ENCODE data around the gene ARMC2. TPM values are rescaled to one million over a fixed set of nuclear protein-coding genes. Genes with fewer than 3 reads are reported as not detected.
A peak's percentile ranks its signal among the peaks of the same experiment; 100 is the strongest.

Gene ARMC2, protein sequence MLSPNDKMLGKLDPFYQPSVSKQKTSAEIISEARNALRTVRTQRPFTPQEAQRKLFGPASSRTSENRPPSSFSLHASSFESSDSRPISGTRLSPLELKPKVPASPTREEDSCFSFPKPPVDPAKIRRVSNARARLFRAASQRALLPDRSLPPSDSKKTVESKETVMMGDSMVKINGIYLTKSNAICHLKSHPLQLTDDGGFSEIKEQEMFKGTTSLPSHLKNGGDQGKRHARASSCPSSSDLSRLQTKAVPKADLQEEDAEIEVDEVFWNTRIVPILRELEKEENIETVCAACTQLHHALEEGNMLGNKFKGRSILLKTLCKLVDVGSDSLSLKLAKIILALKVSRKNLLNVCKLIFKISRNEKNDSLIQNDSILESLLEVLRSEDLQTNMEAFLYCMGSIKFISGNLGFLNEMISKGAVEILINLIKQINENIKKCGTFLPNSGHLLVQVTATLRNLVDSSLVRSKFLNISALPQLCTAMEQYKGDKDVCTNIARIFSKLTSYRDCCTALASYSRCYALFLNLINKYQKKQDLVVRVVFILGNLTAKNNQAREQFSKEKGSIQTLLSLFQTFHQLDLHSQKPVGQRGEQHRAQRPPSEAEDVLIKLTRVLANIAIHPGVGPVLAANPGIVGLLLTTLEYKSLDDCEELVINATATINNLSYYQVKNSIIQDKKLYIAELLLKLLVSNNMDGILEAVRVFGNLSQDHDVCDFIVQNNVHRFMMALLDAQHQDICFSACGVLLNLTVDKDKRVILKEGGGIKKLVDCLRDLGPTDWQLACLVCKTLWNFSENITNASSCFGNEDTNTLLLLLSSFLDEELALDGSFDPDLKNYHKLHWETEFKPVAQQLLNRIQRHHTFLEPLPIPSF
- 10 to 100 TPM; 12.6 to 16.2 (median 14.0) TPM for total RNA-seq
- 3.7 TPM for polyA plus RNA-seq
- long read RNA-seq, donor 1, partial matches to known transcripts, result 1 of 6 reads
- long read RNA-seq, donor 1, other reads (novel, unspliced or antisense), result 5 of 6 reads
- long read RNA-seq, donor 2, partial matches to known transcripts, result 0 of 3 reads
- long read RNA-seq, donor 2, other reads (novel, unspliced or antisense), result 3 of 3 reads
- long read RNA-seq, donor 3, partial matches to known transcripts, result 6 of 11 reads
- long read RNA-seq, donor 3, other reads (novel, unspliced or antisense), result 5 of 11 reads
- long read RNA-seq, donor 4, partial matches to known transcripts, result 1 of 3 reads
- long read RNA-seq, donor 4, other reads (novel, unspliced or antisense), result 2 of 3 reads

DNA sequence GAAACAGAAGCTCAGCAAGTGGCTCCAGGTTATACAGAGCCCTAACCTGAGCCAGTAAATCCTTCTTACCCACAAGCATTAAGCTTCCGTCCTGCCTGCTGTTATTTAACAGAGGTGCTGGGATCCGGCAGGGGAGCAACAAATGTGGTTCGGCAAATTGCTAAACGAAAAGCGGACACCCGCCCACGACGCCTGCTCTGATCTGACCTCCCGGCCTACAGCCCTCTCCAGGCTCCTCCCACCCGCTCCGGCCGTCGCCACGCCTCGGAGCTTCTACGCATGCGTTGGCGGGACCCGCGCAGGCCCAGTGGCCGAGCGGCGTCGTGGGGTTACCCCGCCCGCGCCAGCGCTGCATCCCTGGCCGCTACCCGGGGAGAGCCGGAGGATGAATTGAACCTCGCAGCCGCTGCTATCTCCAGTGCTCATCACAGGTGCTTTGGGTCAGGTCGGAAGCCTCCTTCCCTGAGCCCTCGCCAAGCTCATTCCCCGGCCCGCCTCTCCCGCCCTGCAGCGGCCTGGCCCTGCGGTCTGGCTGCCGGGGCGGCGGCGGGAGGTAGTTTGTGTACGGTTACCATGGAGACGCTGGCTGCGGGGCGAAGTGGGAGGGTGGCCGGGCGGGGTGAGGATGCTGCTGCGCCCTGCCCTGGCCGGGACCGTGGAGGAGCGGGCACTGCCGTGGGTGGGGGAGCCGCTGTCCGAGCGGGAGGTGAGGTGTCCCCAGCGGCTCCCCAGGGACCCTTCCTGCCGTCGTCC, at the start of gene ARMC2:
Gene ARMC2 (plus strand): TSS at position 307 of the 753 bp plus-strand sequence. CDS start 5,846 bp downstream, outside the sequence.
- DNase-seq, result peak; percentile 93 to 98 (median 97)
- intact Hi-C loops (cut with DNase I), result no loop called here
- WGBS, result under 1% methylated on average over 61 of the region's 61 CpGs
- H3K27me3 ChIP-seq (ENCODE audit: control insufficient read depth, insufficient read depth), result no peaks in the 10 kb centered on the region
- no peaks in the 10 kb centered on the region for H3K9me3 ChIP-seq (ENCODE audit: control insufficient read depth, low read length)
- peak within 1 kb of the TSS; percentile 76 for H3K27ac ChIP-seq (ENCODE audit: low read length)
- peak; percentile 99 for ATAC-seq
- peak within 1 kb of the TSS; percentile 50 for H3K4me3 ChIP-seq (ENCODE audit: low read length)
- H3K4me1 ChIP-seq (ENCODE audit: control insufficient read depth, insufficient read depth, low read length), result peaks cover 5% of the 10 kb centered on the region

DNA sequence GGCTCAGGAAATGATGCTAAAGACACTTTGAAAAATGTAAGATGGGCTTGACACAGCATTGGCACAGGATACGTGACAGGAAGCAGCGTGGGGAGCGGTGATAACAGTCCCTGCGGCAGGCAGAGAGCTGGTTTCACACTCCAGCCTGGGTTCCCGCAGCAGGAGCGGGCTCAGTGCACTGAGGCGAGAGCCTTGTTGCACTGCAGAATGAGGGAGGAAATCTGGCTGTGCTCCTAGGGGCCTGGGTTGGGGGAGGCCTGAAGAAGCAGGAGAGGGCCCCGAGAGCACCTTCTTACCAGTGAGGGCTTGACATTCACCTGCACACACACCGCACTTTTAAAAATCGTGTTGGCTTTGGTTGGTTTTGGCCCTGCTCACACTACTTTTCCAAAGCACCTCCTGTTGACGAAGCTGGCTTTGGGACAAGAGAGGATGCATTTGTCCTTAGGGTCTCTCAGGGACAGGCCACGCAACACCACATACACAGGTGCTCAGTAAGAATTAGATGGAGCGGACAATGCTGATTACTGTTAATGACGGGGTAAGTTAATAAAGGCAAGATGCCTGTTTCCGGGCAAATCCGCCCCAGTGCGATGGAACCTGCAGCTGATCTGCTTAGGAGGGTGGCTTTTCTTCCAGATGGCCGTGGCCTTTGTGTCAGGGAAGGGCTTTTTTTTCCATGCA, 49.4 kb upstream of the ARMC2 start:
- DNase-seq (peak; percentile 35 to 73 (median 69)), ATAC-seq (peak; percentile 83 to 87)
- no peaks in the 10 kb centered on the region for H3K9me3 ChIP-seq (ENCODE audit: control insufficient read depth, low read length)
- intact Hi-C loops (cut with DNase I), result no loop called here
- H3K4me1 ChIP-seq (ENCODE audit: control insufficient read depth, insufficient read depth, low read length), result peaks cover 8% of the 10 kb centered on the region
- 50% methylated on average over 18 of the region's 18 CpGs for WGBS
- no peak overlapping the region for H3K27ac ChIP-seq (ENCODE audit: low read length)
- no peak overlapping the region for H3K4me3 ChIP-seq (ENCODE audit: low read length)
- H3K27me3 ChIP-seq (ENCODE audit: control insufficient read depth, insufficient read depth), result no peaks in the 10 kb centered on the region

DNA sequence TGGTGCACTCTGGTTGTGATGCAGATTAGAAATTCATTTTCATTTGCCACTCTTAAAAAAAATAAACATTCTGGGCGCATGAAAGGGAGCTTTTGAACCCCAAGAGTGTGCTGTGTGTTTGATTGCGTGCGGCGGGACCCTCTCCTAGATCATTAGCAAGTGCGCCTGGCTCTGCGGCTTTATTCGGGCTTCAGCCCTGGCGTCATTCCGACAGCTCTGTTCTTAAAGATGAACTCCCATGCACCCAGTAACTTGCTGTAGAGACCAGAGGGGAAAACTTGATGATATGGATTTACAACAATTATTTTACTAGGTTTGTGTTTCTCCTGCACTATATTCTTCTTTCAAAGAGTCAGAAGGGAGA, 48.9 kb upstream of the ARMC2 start:
- Histone ChIP-seq H3K9me3 (ENCODE audit: control insufficient read depth, low read length) (no peaks in the 10 kb centered on the region), H3K27me3 (ENCODE audit: control insufficient read depth, insufficient read depth) (no peaks in the 10 kb centered on the region), H3K4me3 (ENCODE audit: low read length) (no peak overlapping the region), H3K4me1 (ENCODE audit: control insufficient read depth, insufficient read depth, low read length) (peaks cover 8% of the 10 kb centered on the region), H3K27ac (ENCODE audit: low read length) (no peak overlapping the region)
- WGBS, result 97% methylated on average over 9 of the region's 9 CpGs
- intact Hi-C loops (cut with DNase I), result no loop called here
- ATAC-seq (no peak), DNase-seq (no peak)

DNA sequence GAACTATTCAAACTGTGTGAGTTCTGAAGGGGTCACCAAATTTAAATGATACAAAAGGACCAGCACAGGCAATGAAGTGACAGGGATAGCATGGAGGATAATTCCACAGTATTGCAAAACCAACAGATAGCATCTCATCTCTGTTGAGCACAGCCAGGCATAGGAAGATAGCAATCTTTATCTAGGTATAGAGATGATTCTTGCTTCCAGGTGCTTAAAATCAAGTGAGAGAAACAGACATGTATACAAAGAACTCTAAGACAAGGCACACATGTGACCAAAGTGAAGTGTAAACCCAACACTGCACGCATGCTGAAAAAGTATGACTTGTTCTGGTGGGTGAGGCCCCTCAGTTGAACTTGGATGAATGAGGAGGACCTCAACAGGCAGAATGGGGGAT, 48.4 kb upstream of the ARMC2 start:
- H3K27ac ChIP-seq (ENCODE audit: low read length), result no peak overlapping the region
- H3K4me1 ChIP-seq (ENCODE audit: control insufficient read depth, insufficient read depth, low read length), result peaks cover 8% of the 10 kb centered on the region
- ATAC-seq (no peak), DNase-seq (no peak)
- H3K9me3 ChIP-seq (ENCODE audit: control insufficient read depth, low read length), result no peaks in the 10 kb centered on the region
- WGBS, result 96% methylated on average over 1 of the region's 1 CpG
- H3K4me3 ChIP-seq (ENCODE audit: low read length), result no peak overlapping the region
- no peaks in the 10 kb centered on the region for H3K27me3 ChIP-seq (ENCODE audit: control insufficient read depth, insufficient read depth)
- intact Hi-C loops (cut with DNase I), result no loop called here

DNA sequence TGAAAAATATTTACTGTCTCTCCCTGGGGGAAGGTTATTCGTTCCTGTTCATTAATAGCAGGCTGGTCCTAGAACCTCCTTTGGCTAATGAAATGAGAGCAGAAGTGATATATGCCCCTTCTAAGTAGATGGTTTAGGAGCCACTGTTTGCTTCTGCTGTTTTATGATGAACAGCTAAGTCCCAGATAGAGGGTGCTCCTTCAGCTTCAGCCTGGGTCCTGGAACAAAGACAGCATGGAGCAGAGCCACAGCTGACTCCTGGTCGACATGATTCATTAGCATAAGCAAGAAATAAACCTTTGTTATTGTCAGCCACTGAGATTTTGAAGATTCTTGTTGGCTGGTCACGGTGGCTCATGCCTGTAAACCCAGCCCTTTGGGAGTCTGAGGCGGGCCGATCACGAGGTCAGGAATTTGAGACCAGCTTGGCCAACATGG, 47.8 kb upstream of the ARMC2 start:
- peaks cover 8% of the 10 kb centered on the region for H3K4me1 ChIP-seq (ENCODE audit: control insufficient read depth, insufficient read depth, low read length)
- H3K9me3 ChIP-seq (ENCODE audit: control insufficient read depth, low read length), result no peaks in the 10 kb centered on the region
- H3K4me3 ChIP-seq (ENCODE audit: low read length), result no peak overlapping the region
- ATAC-seq, result peak in 1 of 2 donors; percentile 38
- no peak overlapping the region for H3K27ac ChIP-seq (ENCODE audit: low read length)
- WGBS, result 70% methylated on average over 6 of the region's 6 CpGs
- no peaks in the 10 kb centered on the region for H3K27me3 ChIP-seq (ENCODE audit: control insufficient read depth, insufficient read depth)
- intact Hi-C loops (cut with DNase I), result no loop called here
- peak in 2 of 3 donors; percentile 33 to 55 for DNase-seq

DNA sequence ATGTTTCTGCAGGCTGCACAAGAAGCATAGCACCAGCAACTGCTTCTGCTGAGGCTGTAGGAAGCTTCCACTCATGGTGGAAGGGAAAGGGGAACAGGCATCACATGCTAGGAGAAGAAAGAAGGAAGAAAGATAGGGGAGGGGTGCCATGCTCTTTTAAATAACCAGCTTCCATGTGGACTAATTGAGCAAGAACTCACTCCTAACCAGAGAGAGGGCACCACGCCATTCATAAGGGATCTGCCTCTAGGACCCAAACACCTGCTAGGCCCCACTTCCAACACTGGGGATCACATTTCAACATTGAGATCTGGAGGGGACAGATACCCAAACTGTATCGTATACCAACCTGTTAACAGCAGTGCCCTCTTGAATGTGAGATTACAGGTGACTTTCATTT, 46.9 kb upstream of the ARMC2 start:
- ATAC-seq, result no peak
- no peaks in the 10 kb centered on the region for H3K9me3 ChIP-seq (ENCODE audit: control insufficient read depth, low read length)
- no peak for DNase-seq
- intact Hi-C loops (cut with DNase I), result no loop called here
- peaks cover 10% of the 10 kb centered on the region for H3K4me1 ChIP-seq (ENCODE audit: control insufficient read depth, insufficient read depth, low read length)
- WGBS, result 79% methylated on average over 2 of the region's 2 CpGs
- H3K27me3 ChIP-seq (ENCODE audit: control insufficient read depth, insufficient read depth), result no peaks in the 10 kb centered on the region
- no peak overlapping the region for H3K27ac ChIP-seq (ENCODE audit: low read length)
- no peak overlapping the region for H3K4me3 ChIP-seq (ENCODE audit: low read length)

DNA sequence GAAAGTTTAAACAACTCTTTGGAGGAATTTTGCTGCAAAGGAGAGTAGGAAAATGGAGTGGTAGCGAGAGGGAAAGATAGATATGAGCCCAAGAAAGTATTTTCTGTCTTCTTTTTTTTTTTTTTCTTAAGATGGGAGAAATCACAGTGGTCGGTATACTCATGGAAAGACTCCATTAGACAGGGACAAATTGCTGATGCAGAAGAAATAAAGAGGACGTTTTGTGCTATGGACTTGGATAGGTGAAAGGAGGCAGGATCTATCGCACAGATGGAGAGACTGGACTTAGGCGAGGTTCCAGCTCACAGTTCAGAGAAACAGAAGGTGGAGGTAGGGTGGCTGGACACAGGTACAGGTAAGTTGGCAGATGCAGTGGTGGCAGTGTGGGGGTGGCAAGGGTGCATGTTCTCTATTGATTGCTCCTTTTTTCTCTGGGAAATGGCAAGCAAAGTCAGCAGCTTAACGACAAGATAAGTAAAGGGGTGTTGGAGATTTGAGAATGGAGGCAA, 44.2 kb upstream of the ARMC2 start:
- no peak overlapping the region for H3K27ac ChIP-seq (ENCODE audit: low read length)
- no peak for ATAC-seq
- H3K4me1 ChIP-seq (ENCODE audit: control insufficient read depth, insufficient read depth, low read length), result peaks cover 2% of the 10 kb centered on the region
- H3K9me3 ChIP-seq (ENCODE audit: control insufficient read depth, low read length), result no peaks in the 10 kb centered on the region
- intact Hi-C loops (cut with DNase I), result no loop called here
- no peak overlapping the region for H3K4me3 ChIP-seq (ENCODE audit: low read length)
- DNase-seq, result no peak
- no peaks in the 10 kb centered on the region for H3K27me3 ChIP-seq (ENCODE audit: control insufficient read depth, insufficient read depth)
- WGBS, result 96% methylated on average over 6 of the region's 6 CpGs

DNA sequence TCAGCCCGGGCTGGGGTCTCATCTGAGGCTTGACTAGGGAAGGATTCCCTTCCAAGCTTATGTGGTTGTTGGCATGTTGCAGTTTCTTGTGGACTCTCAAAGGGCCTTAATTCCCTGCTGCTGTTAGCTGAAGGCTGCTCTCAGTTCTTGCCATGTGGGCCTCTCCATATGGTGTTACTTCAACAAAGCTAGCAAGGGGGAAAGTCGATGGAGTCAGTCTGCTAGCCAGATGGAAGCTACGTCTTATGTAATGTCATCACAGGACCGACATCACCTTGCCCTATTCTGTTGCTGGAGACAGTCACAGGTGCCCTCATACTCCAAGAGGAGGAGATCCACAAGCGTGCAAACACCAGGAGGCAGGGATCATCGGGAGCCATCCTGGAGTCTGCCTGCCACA, 43.3 kb upstream of the ARMC2 start:
- intact Hi-C loops (cut with DNase I), result no loop called here
- Histone ChIP-seq H3K27me3 (ENCODE audit: control insufficient read depth, insufficient read depth) (no peaks in the 10 kb centered on the region), H3K9me3 (ENCODE audit: control insufficient read depth, low read length) (no peaks in the 10 kb centered on the region), H3K27ac (ENCODE audit: low read length) (no peak overlapping the region), H3K4me1 (ENCODE audit: control insufficient read depth, insufficient read depth, low read length) (peaks cover 2% of the 10 kb centered on the region), H3K4me3 (ENCODE audit: low read length) (no peak overlapping the region)
- 95% methylated on average over 6 of the region's 6 CpGs for WGBS
- no peak for ATAC-seq
- no peak for DNase-seq

DNA sequence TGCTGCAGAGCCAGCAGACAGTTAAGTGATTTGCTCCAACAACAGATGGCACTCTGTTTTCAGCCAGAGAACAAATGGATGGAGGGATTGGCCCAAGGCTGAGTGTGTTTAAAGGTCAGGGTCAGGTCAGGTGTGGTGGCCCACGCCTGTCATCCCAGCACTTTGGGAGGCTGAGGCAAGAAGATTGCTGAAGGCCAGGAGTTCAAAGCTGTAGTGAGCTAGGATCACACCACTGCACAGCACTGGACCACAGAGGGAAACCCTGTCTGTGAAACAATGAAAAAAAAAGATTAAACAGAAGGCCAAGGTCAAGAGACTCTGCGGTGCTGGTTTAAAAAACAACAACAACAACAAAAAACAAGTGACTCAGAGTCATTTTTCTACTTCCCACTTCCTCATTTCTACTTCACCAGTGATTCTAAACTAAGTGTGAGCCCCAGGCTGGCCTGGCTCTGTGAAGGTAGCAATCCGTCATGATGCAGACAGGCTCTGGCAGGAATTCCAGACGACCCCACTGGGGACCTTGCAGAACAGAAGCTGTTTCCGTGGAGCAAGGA, 42.5 kb upstream of the ARMC2 start:
- no peak for ATAC-seq
- no peak overlapping the region for H3K4me3 ChIP-seq (ENCODE audit: low read length)
- H3K4me1 ChIP-seq (ENCODE audit: control insufficient read depth, insufficient read depth, low read length), result peaks cover 2% of the 10 kb centered on the region
- no peaks in the 10 kb centered on the region for H3K27me3 ChIP-seq (ENCODE audit: control insufficient read depth, insufficient read depth)
- H3K9me3 ChIP-seq (ENCODE audit: control insufficient read depth, low read length), result no peaks in the 10 kb centered on the region
- no peak overlapping the region for H3K27ac ChIP-seq (ENCODE audit: low read length)
- no peak for DNase-seq
- intact Hi-C loops (cut with DNase I), result no loop called here
- WGBS, result 47% methylated on average over 5 of the region's 5 CpGs
